K562 (cell line): ENCODE data around the gene TTLL9. TPM values are rescaled to one million over a fixed set of nuclear protein-coding genes. Genes with fewer than 3 reads are reported as not detected.

Source experiments
- ATAC-seq: fragments of 200-7000 bp; cut with Tn5 transposase; 3 replicates; pipeline ENCODE4 v1.9.1; 2020; ENCODE audit warnings: moderate library complexity
- BruUV-seq: library from RNA; stranded (reverse); fragments of 400-500 nt; replicated peaks from 2 replicates; lab custom pipeline; 2021; lab: Mats Ljungman, UMichigan
- CTCF ChIA-PET: fragments of 300-600 bp; formaldehyde crosslinking; extraction: SDS; loops from one replicate; lab custom pipeline; 2021; ENCODE audit warnings: low intra/inter-chr PET ratio; lab: Yijun Ruan, JAX
- POLR2A ChIA-PET: fragments of 300-600, 350-650 bp; sonication (Branson Sonifier 250); formaldehyde crosslinking; extraction: SDS; loops from one replicate; lab custom pipeline; 2021; ENCODE audit warnings: antibody characterized with exemption, inconsistent platforms; lab: Yijun Ruan, JAX
- DNase-seq, 4 experiments: peaks; one replicate each; pipeline versions ENCODE4 v3.0.0 to v3.0.0-alpha.2; 2011 to 2018; ENCODE audit warnings: low spot score in 3 of 4, mixed read lengths in 3 of 4; ENCODE audit errors: extremely low read depth in 1 of 4
- FAIRE-seq: peaks from 2 replicates; lab custom pipeline; 2011; peaks lifted over from hg19 to GRCh38; lab: Jason Lieb, UNC
- H2AFZ ChIP-seq: 2 replicates; pipeline ENCODE4 v1.6.0; 2011; ENCODE audit warnings: low read depth, low read length, control low read depth, inconsistent platforms
- H3K27ac ChIP-seq: fragments of 200-600 bp; 3 replicates; pipeline ENCODE4 v1.8.0; 2011; ENCODE audit warnings: low read depth, mild to moderate bottlenecking, control low read depth, inconsistent platforms, low read length, moderate library complexity, mixed read lengths; ENCODE audit errors: extremely low read depth
- H3K27me3 ChIP-seq, 2 experiments: fragments of 300-600 bp in 1 of 2; 2 replicates in 1 of 2; 3 replicates in 1 of 2; pipeline versions ENCODE4 v1.6.0 to v1.8.0; 2011; ENCODE audit warnings: inconsistent platforms in 2 of 2, low read length in 2 of 2, mild to moderate bottlenecking in 1 of 2, mixed read lengths in 1 of 2, moderate library complexity in 1 of 2; ENCODE audit not compliant: control insufficient read depth in 2 of 2, insufficient read depth in 2 of 2
- H3K36me3 ChIP-seq: fragments of 300-600 bp; 3 replicates; pipeline ENCODE4 v1.8.0; 2011; ENCODE audit warnings: mild to moderate bottlenecking, low read length, inconsistent platforms; ENCODE audit not compliant: control insufficient read depth, insufficient read depth
- H3K4me1 ChIP-seq, 2 experiments: fragments of 200-600 bp in 1 of 2; replicated peaks in 1 of 2; 2 replicates in 1 of 2; 3 replicates in 1 of 2; pipeline versions ENCODE4 v1.5.1 to v1.8.0; 2011; ENCODE audit warnings: inconsistent platforms in 2 of 2, low read length in 2 of 2, mild to moderate bottlenecking in 1 of 2, mixed read lengths in 1 of 2, moderate library complexity in 1 of 2; ENCODE audit not compliant: control insufficient read depth in 2 of 2, insufficient read depth in 2 of 2
- H3K4me2 ChIP-seq: 2 replicates; pipeline ENCODE4 v1.6.1; 2011; ENCODE audit warnings: low read length, control low read depth, inconsistent platforms, mixed read lengths; ENCODE audit not compliant: insufficient read depth
- H3K4me3 ChIP-seq: fragments of 200-600 bp; sonication (generic), shearing (Covaris generic); 2 replicates; pipeline ENCODE4 v1.5.1; 2016; ENCODE audit warnings: control low read depth, inconsistent platforms
- H3K79me2 ChIP-seq: fragments of 200-600 bp; 3 replicates; pipeline ENCODE4 v1.8.0; 2011; ENCODE audit warnings: low read length, inconsistent platforms; ENCODE audit not compliant: control insufficient read depth, insufficient read depth
- H3K9ac ChIP-seq, 2 experiments: 2 replicates each; pipeline versions ENCODE4 v1.6.0 to v1.6.1; 2011; ENCODE audit warnings: low read depth in 2 of 2, low read length in 2 of 2, control low read depth in 1 of 2, inconsistent platforms in 1 of 2, mild to moderate bottlenecking in 1 of 2, mixed read lengths in 1 of 2; ENCODE audit not compliant: insufficient read depth in 1 of 2
- H3K9me1 ChIP-seq: one replicate; pipeline ENCODE4 v1.6.0; 2011; ENCODE audit warnings: inconsistent platforms, mild to moderate bottlenecking, low read length, moderate library complexity; ENCODE audit not compliant: control insufficient read depth, insufficient read depth
- H3K9me3 ChIP-seq: replicated peaks from 2 replicates; pipeline ENCODE4 v1.5.1; 2011; ENCODE audit warnings: low read depth, low read length, inconsistent platforms; ENCODE audit not compliant: control insufficient read depth, insufficient read depth
- H4K20me1 ChIP-seq: replicated peaks from 2 replicates; pipeline ENCODE4 v1.6.1; 2011; ENCODE audit warnings: low read length, inconsistent platforms, mixed read lengths; ENCODE audit not compliant: control insufficient read depth, insufficient read depth
- EZH2 ChIP-seq: IDR thresholded peaks from 2 replicates; pipeline ENCODE4 v1.6.1; 2012; ENCODE audit warnings: low read depth, mild to moderate bottlenecking, inconsistent platforms, low read length, borderline replicate concordance
- KAT8 ChIP-seq: fragments of 450-650 bp; IDR thresholded peaks from 2 replicates; pipeline ENCODE4 v1.6.1; 2016; ENCODE audit warnings: low read depth, mild to moderate bottlenecking
- MXD1 ChIP-seq: fragments of 250-450 bp; sonication (Bioruptor Pico); IDR thresholded peaks from 2 replicates; pipeline ENCODE4 v1.8.0; 2021; ENCODE audit warnings: borderline replicate concordance, mild to moderate bottlenecking, moderate library complexity; ENCODE audit not compliant: poor library complexity, severe bottlenecking
- WGBS: fragments of 100-300 bp; shearing (Covaris generic); methylation state at CpG from one replicate; pipeline ENCODE4 v1.1.6; 2016; ENCODE audit warnings: low coverage, mixed read lengths; ENCODE audit not compliant: insufficient coverage; ENCODE audit errors: missing lambda C conversion rate; 5-methylcytosine and 5-hydroxymethylcytosine counted together
- in situ Hi-C: fragments of 300-500 bp; cut with MboI; formaldehyde crosslinking; loops from 4 replicates; pipeline ENCODE4 v1.15.0; 2018; ENCODE audit warnings: inconsistent platforms, mixed read lengths
- intact Hi-C: fragments of 100-400 bp; cut with micrococcal nuclease; formaldehyde crosslinking; loops from 2 replicates; pipeline ENCODE4 v1.14.2; 2022
- polyA plus RNA-seq, 8 experiments: library from polyadenylated mRNA; depleted of rRNA in 4 of 8; stranded (reverse) in 5 of 8; unstranded in 3 of 8; fragments of >200 nt; fragmentation: Nextera tagmentation in 2 of 8; fragmentation: Illumina TruSeq in 1 of 8; extraction: Ambion mirVana in 2 of 8; extraction: Trizol in 1 of 8; gene quantifications; 2 replicates each; pipeline versions ENCODE4 v1.2.1 to v1.2.3, GENCODE V29; 2011 to 2014; ENCODE audit warnings: inconsistent platforms in 1 of 8, missing spikeins in 1 of 8
- total RNA-seq, 7 experiments: library from RNA; depleted of rRNA in 6 of 7; stranded (reverse); fragments of >200 nt in 6 of 7; fragmentation: Illumina TruSeq in 2 of 7; extraction: Trizol in 2 of 7; gene quantifications; 2 replicates each; pipeline versions ENCODE4 v1.2.1 to v1.2.3, GENCODE V29; 2011 to 2021; ENCODE audit warnings: low replicate concordance in 1 of 7

The TTLL9 gene
- total and polyA plus RNA-seq, 9 of the 15 experiments (the other 6 are each of a cell fraction or from before 2014, with no cell fraction given) = 0.06 to 0.07 TPM; not detected in 7

- CTCF ChIA-PET = interaction anchor here (0.7 kb wide), 1 partner anchor 17 kb away, joined by 3 read pairs; no protein-coding TSS in a partner anchor
- H3K27me3 ChIP-seq = peaks cover 45 to 59% of the 10 kb centered on the region in 2 experiments
- no peaks in the 10 kb centered on the region for H3K9me3 ChIP-seq
- H3K9ac ChIP-seq = no peak overlapping the region
- no peaks in the 10 kb centered on the region for H3K9me1 ChIP-seq
- H3K27ac ChIP-seq = no peak overlapping the region
- no peaks in the 10 kb centered on the region for H3K79me2 ChIP-seq
- 7% methylated on average over 19 of the region's 24 CpGs for WGBS
- no peak overlapping the region for H3K4me3 ChIP-seq
- in situ Hi-C loops (no loop called here), intact Hi-C loops (no loop called here)
- no peak overlapping the region for H3K4me2 ChIP-seq
- peaks cover 0 to 11% of the 10 kb centered on the region in 2 experiments; a peak in 2 of 5 replicates for H3K4me1 ChIP-seq
- ATAC-seq = no peak
- no peak for FAIRE-seq
- H2AFZ ChIP-seq = no peak overlapping the region
- DNase-seq = no peak
- no peaks in the 10 kb centered on the region for H3K36me3 ChIP-seq
- BruUV-seq = no TSS peak
- peaks cover 12% of the 10 kb centered on the region for H4K20me1 ChIP-seq
- POLR2A ChIA-PET = interaction anchor here (1.1 to 1.4 kb wide), 2 partner anchors 26 to 79 kb away, joined by 4 read pairs; no protein-coding TSS in a partner anchor
- TF ChIP-seq EZH2 (peak; percentile 30; the same call in 1 of the 2 replicates), KAT8 (no peak), MXD1 (no peak)
Measured at GRCh38 chr20:31870726-31871617, 538 bp downstream of the TTLL9 start.
